Erythroblast (primary cell): Measurements from ENCODE around the gene MOB4.

Experiments used
- GATA1 ChIP-seq: IDR thresholded peaks from 2 replicates; pipeline ENCODE4 v1.6.1; 2011; ENCODE audit warnings: low read depth, mild to moderate bottlenecking, control low read depth, low read length, moderate library complexity
- POLR2A ChIP-seq: IDR thresholded peaks from 2 replicates; pipeline ENCODE4 v1.6.1; 2011; ENCODE audit warnings: mild to moderate bottlenecking, low read length

- TF ChIP-seq POLR2A: no peak
- no peak for TF ChIP-seq GATA1
Observed at GRCh38 chr2:197502201-197502600, 13.7 kb upstream of the MOB4 start.
